Measurements from ENCODE around the gene TBC1D9B. TPM values are rescaled to one million over a fixed set of nuclear protein-coding genes. Genes with fewer than 3 reads are reported as not detected.

TBC1D9B gene
- total RNA-seq, 1 experiment from 2014 or later = 44.9 TPM

DNA sequence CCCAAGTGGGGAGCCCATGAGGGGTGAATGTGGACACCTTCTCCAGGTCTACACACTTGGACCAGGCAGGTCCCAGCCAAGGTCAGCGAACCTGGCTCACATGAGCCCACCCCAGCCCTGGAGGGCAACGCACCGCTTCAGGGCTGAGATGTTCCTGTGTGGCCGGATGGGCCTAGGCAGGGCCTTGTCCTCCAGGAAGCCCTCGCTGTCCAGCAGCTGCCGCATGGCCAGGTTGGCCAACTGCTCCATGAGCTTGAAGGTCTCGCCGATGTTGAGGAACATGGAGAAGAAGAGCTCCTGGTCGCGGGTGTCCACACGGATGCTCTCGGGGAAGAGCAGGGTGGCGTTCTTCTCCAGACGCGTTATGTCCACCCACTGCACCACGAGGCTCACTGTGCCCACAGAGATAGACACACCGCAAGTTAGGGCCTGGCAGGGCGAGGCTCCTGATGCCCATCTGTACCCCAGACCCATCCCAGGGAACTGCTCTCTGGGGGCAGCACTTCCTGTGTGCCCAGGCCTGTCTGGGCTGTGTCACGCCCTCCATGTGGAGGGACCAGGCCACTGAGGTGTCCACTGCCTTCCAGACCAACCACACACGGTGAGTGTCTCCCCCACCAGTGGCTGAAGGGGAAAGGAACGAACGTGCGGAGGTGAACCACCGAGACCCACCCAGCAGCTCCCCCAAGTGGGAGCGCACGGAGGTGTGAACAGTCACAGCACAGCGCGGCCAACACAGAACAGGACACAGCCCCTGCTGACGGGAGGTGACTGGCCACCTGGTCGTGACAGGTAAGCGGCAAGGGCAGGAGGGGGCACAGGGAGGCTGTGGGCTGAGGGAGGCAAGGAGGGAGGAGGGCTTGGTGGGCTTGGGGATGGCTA lies 14.4 kb downstream of the TBC1D9B start:
- Histone ChIP-seq H3K79me2 (ENCODE audit: low read length) (no peaks in the 10 kb centered on the region), H3K9me2 (replicated peaks; ENCODE audit: low read length) (no peaks in the 10 kb centered on the region), H3K4me3 (ENCODE audit: low read length) (no peak overlapping the region), H3F3A (ENCODE audit: low read length, unreplicated experiment) (no peaks in the 10 kb centered on the region), H2AFZ (ENCODE audit: low read length) (no peak overlapping the region), H3K9me3 (ENCODE audit: low read length) (no peaks in the 10 kb centered on the region), H3K4me2 (ENCODE audit: low read length) (no peak overlapping the region), H3K27me3 (ENCODE audit: low read length) (no peaks in the 10 kb centered on the region), H3K36me3 (ENCODE audit: low read depth, low read length) (peaks cover 3% of the 10 kb centered on the region), H4K20me1 (ENCODE audit: low read length) (no peaks in the 10 kb centered on the region), H3K9ac (ENCODE audit: low read length) (no peak overlapping the region), H3K27ac (ENCODE audit: low read length) (no peak overlapping the region), H3K4me1 (ENCODE audit: insufficient read depth, low read length) (no peaks in the 10 kb centered on the region)
- BruUV-seq (replicated peaks) = no TSS peak
- no peak for TF ChIP-seq EZH2 (IDR thresholded peaks at IDR 0.05; ENCODE audit: low read length, unreplicated experiment)
- no peak for TF ChIP-seq EZH2phosphoT487 (IDR thresholded peaks at IDR 0.05; ENCODE audit: borderline replicate concordance, low read length)
- TF ChIP-seq, protein P1, sequence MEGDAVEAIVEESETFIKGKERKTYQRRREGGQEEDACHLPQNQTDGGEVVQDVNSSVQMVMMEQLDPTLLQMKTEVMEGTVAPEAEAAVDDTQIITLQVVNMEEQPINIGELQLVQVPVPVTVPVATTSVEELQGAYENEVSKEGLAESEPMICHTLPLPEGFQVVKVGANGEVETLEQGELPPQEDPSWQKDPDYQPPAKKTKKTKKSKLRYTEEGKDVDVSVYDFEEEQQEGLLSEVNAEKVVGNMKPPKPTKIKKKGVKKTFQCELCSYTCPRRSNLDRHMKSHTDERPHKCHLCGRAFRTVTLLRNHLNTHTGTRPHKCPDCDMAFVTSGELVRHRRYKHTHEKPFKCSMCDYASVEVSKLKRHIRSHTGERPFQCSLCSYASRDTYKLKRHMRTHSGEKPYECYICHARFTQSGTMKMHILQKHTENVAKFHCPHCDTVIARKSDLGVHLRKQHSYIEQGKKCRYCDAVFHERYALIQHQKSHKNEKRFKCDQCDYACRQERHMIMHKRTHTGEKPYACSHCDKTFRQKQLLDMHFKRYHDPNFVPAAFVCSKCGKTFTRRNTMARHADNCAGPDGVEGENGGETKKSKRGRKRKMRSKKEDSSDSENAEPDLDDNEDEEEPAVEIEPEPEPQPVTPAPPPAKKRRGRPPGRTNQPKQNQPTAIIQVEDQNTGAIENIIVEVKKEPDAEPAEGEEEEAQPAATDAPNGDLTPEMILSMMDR (conservative IDR thresholded peaks at IDR 0.05; ENCODE audit: low read depth, low read length) = no peak
- ATAC-seq (no peak), DNase-seq (no peak)
- ChIA-PET CTCF (interaction anchor here (0.6 kb wide), 1 partner anchor 98 kb away, joined by 8 read pairs; no protein-coding TSS in a partner anchor), POLR2A (ENCODE audit: unreplicated experiment) (no interaction called here)
- intact Hi-C loops (cut with micrococcal nuclease) = no loop called here

DNA sequence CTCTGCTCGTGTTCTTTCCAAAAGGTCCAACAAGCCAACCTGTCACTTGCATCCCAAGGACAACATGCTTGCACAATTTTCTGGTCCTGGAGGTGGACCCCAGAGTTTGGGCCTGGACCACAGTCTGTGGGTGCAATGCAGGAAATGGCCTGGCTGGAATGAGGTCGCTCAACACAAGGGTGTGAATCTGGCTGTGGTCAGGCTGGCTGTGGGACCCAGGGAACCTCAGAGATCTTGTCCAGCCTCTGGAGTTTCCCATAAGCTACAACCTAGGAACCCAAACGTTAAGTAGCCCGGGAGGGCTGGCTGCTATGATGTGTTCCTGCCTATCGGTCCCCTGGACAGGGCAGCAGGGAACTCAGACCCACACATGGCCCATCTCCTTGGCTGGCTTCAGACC lies 15.4 kb downstream of the TBC1D9B start:
- POLR2A ChIA-PET (ENCODE audit: unreplicated experiment) = no interaction called here
- BruUV-seq (replicated peaks) = no TSS peak
- peaks cover 8% of the 10 kb centered on the region for H3K36me3 ChIP-seq (ENCODE audit: low read depth, low read length)

More for the DNA sequence above, 15.4 kb downstream of the TBC1D9B start:
- Histone ChIP-seq H3K9me3 (ENCODE audit: low read length) (no peaks in the 10 kb centered on the region), H3K79me2 (ENCODE audit: low read length) (no peaks in the 10 kb centered on the region), H3K4me3 (ENCODE audit: low read length) (no peak overlapping the region), H3K4me1 (ENCODE audit: insufficient read depth, low read length) (no peaks in the 10 kb centered on the region), H2AFZ (ENCODE audit: low read length) (no peak overlapping the region), H3K9ac (ENCODE audit: low read length) (no peak overlapping the region), H3F3A (ENCODE audit: low read length, unreplicated experiment) (no peaks in the 10 kb centered on the region), H3K27ac (ENCODE audit: low read length) (no peak overlapping the region), H3K9me2 (replicated peaks; ENCODE audit: low read length) (no peaks in the 10 kb centered on the region), H3K27me3 (ENCODE audit: low read length) (no peaks in the 10 kb centered on the region), H4K20me1 (ENCODE audit: low read length) (no peaks in the 10 kb centered on the region), H3K4me2 (ENCODE audit: low read length) (no peak overlapping the region)
- CTCF ChIA-PET = no interaction called here
- ATAC-seq (no peak), DNase-seq (no peak)
- no peak for TF ChIP-seq EZH2phosphoT487 (IDR thresholded peaks at IDR 0.05; ENCODE audit: borderline replicate concordance, low read length)
- TF ChIP-seq, protein P1 (conservative IDR thresholded peaks at IDR 0.05; ENCODE audit: low read depth, low read length) = no peak
- TF ChIP-seq EZH2 (IDR thresholded peaks at IDR 0.05; ENCODE audit: low read length, unreplicated experiment) = no peak
- intact Hi-C loops (cut with micrococcal nuclease) = no loop called here
